Naive thymus-derived CD4-positive, alpha-beta T cell (primary cell): ENCODE measurements around the gene NR2C1. TPM values are rescaled to one million over a fixed set of nuclear protein-coding genes. Genes with fewer than 3 reads are reported as not detected.
A peak's percentile ranks its signal among the peaks of the same experiment; 100 is the strongest.
"Not testable (repeated sequence)": the region's sequence is repeated elsewhere in the genome, so short reads cannot be mapped to it uniquely, and the experiment has no call there.

ENCODE experiments used
- ATAC-seq: fragments of 150-1000 bp; cut with Tn5 transposase; 2 replicates; pipeline ENCODE4 v1.10.0; 2021; ENCODE audit warnings: mild to moderate bottlenecking, moderate library complexity
- CTCF ChIA-PET: fragments of 350-600 bp; sonication (Branson Sonifier 250); formaldehyde crosslinking; loops from one replicate; lab custom pipeline; 2021; ENCODE audit warnings: antibody characterized with exemption; lab: Charles Lee
- POLR2A ChIA-PET: fragments of 350-600 bp; sonication (Branson Sonifier 250); formaldehyde crosslinking; loops from one replicate; lab custom pipeline; 2021; ENCODE audit warnings: antibody characterized with exemption, inconsistent platforms; lab: Charles Lee
- DNase-seq, 9 donors: peaks; one replicate each; pipeline versions ENCODE4 v3.0.0 to v3.0.0-alpha.2; 2020 to 2022; ENCODE audit warnings: mixed read lengths in 1 of 9
- H3K27ac ChIP-seq: one replicate; pipeline ENCODE4 v1.7.0; 2013; ENCODE audit warnings: mild to moderate bottlenecking, low read depth, low read length, moderate library complexity
- H3K27me3 ChIP-seq, 2 donors: one replicate each; pipeline ENCODE4 v1.7.0; 2013; ENCODE audit warnings: low read length in 2 of 2, mild to moderate bottlenecking in 2 of 2, moderate library complexity in 2 of 2; ENCODE audit not compliant: control insufficient read depth in 2 of 2, insufficient read depth in 2 of 2
- H3K36me3 ChIP-seq, 3 experiments: 1 replicate in 2 of 3; 2 replicates in 1 of 3; pipeline ENCODE4 v1.7.0; 2013; ENCODE audit warnings: low read length in 3 of 3, mild to moderate bottlenecking in 3 of 3, moderate library complexity in 1 of 3; ENCODE audit not compliant: insufficient read depth in 3 of 3, control insufficient read depth in 2 of 3
- H3K4me1 ChIP-seq, 2 donors: one replicate each; pipeline ENCODE4 v1.7.0; 2013; ENCODE audit warnings: low read length in 2 of 2, mild to moderate bottlenecking in 2 of 2, moderate library complexity in 1 of 2; ENCODE audit not compliant: control insufficient read depth in 2 of 2, insufficient read depth in 2 of 2
- H3K4me3 ChIP-seq: 2 replicates; pipeline ENCODE4 v1.7.0; 2013; ENCODE audit warnings: mild to moderate bottlenecking, low read length
- H3K9me3 ChIP-seq, 3 experiments: 1 replicate in 2 of 3; 2 replicates in 1 of 3; pipeline ENCODE4 v1.7.0; 2013; ENCODE audit warnings: low read length in 3 of 3; ENCODE audit not compliant: control insufficient read depth in 2 of 3
- H3K27ac Mint-ChIP-seq, 9 donors: one replicate each; pipeline ENCODE4 v1.8.0; 2020 to 2022; ENCODE audit warnings: mixed read lengths in 9 of 9, mild to moderate bottlenecking in 8 of 9, moderate library complexity in 5 of 9, inconsistent platforms in 2 of 9
- H3K27me3 Mint-ChIP-seq, 5 donors: one replicate each; pipeline ENCODE4 v1.8.0; 2021 to 2022; ENCODE audit warnings: mixed read lengths in 5 of 5, mild to moderate bottlenecking in 1 of 5
- H3K36me3 Mint-ChIP-seq, 5 donors: one replicate each; pipeline ENCODE4 v1.8.0; 2020 to 2022; ENCODE audit warnings: mixed read lengths in 5 of 5, mild to moderate bottlenecking in 3 of 5, inconsistent platforms in 1 of 5
- H3K4me1 Mint-ChIP-seq, 7 donors: one replicate each; pipeline ENCODE4 v1.8.0; 2020 to 2022; ENCODE audit warnings: mixed read lengths in 7 of 7, mild to moderate bottlenecking in 3 of 7, inconsistent platforms in 1 of 7
- H3K4me3 Mint-ChIP-seq, 10 donors: one replicate each; pipeline ENCODE4 v1.8.0; 2020 to 2022; ENCODE audit warnings: mild to moderate bottlenecking in 10 of 10, mixed read lengths in 10 of 10, moderate library complexity in 6 of 10, inconsistent platforms in 2 of 10
- H3K9me3 Mint-ChIP-seq, 11 donors: one replicate each; pipeline ENCODE4 v1.8.0; 2020 to 2022; ENCODE audit warnings: mixed read lengths in 11 of 11, mild to moderate bottlenecking in 4 of 11, inconsistent platforms in 1 of 11, moderate library complexity in 1 of 11
- intact Hi-C, 2 donors: fragments of 100-400 bp; cut with micrococcal nuclease; formaldehyde crosslinking; loops; one replicate each; pipeline ENCODE4 v1.15.1; 2023
- polyA plus RNA-seq, 2 donors: library from polyadenylated mRNA; unstranded; fragments of 300-500 nt; fragmentation: Illumina TruSeq; gene quantifications; one replicate each; pipeline ENCODE4 v1.2.3, GENCODE V29; 2021
- total RNA-seq, 6 experiments: library from RNA in 5 of 6; stranded (reverse) in 5 of 6; gene quantifications; 1 replicate in 5 of 6; 2 replicates in 1 of 6; pipeline ENCODE4 v1.2.3 and lab custom pipeline; 2021 to 2026

NR2C1 gene
- total and polyA plus RNA-seq, 7 experiments from 2014 or later = 12.5 to 66.8 (median 40.1) TPM

GRCh38 chr12:94994312-94994711 lies 79.1 kb downstream of the NR2C1 start:
- no peak for ATAC-seq

DNA sequence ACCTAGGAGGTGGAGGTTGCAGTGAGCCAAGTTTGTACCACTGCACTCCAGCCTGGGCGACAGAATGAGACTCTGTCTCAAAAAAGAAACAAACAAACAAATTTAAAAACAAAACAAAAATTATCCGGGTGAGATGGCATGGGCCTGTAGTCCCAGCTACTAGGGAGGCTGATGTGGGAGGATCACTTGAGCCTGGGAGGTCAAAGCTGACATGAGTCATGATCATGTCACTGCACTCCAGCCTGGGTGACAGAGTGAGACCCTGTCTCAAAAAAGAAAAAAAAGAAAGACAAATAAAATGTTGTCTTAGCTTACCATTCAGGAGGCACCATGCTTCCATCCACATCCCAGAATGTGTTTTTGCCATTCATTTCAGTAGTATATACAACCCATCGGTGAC lies 79.6 kb downstream of the NR2C1 start:
- ATAC-seq, H3K27ac ChIP-seq, H3K9me3 ChIP-seq, H3K4me3 Mint-ChIP-seq, H3K27me3 ChIP-seq, H3K4me3 ChIP-seq, intact Hi-C loops, DNase-seq, H3K9me3 Mint-ChIP-seq, H3K27me3 Mint-ChIP-seq: not testable (repeated sequence)
- POLR2A ChIA-PET = interaction anchor here (0.6 kb wide), 1 partner anchor 9 kb away, joined by 3 read pairs; no protein-coding TSS in a partner anchor
- peak overlapping the region in 6 of 9 donors; percentile 11 to 52 (median 32) for H3K27ac Mint-ChIP-seq
- peaks cover 27 to 62% (median 51%) of the 10 kb centered on the region in 7 donors for H3K4me1 Mint-ChIP-seq
- H3K36me3 Mint-ChIP-seq = peaks cover 11 to 40% (median 28%) of the 10 kb centered on the region in 5 donors
- peaks cover 6 to 31% of the 10 kb centered on the region in 2 donors for H3K4me1 ChIP-seq
- H3K36me3 ChIP-seq = peaks cover 0 to 32% (median 4%) of the 10 kb centered on the region in 3 experiments
- CTCF ChIA-PET = interaction anchor here (0.6 kb wide), 2 partner anchors 538 to 647 kb away, joined by 3 read pairs; no protein-coding TSS in a partner anchor

More at GRCh38 chr12:94994312-94994711, 79.1 kb downstream of the NR2C1 start:
- intact Hi-C loops = no loop called here
- H3K4me3 Mint-ChIP-seq = no peak overlapping the region
- H3K4me1 Mint-ChIP-seq = peaks cover 27 to 62% (median 51%) of the 10 kb centered on the region in 7 donors
- no peak overlapping the region for H3K4me3 ChIP-seq
- H3K9me3 ChIP-seq = no peaks in the 10 kb centered on the region
- no peaks in the 10 kb centered on the region for H3K27me3 Mint-ChIP-seq
- H3K4me1 ChIP-seq = peaks cover 6 to 30% of the 10 kb centered on the region in 2 donors
- peak overlapping the region in 3 of 9 donors; percentile 11 to 52 (median 28) for H3K27ac Mint-ChIP-seq
- no peaks in the 10 kb centered on the region for H3K9me3 Mint-ChIP-seq
- CTCF ChIA-PET = interaction anchor here (0.6 kb wide), 2 partner anchors 537 to 647 kb away, joined by 3 read pairs; no protein-coding TSS in a partner anchor
- peaks cover 11 to 45% (median 30%) of the 10 kb centered on the region in 5 donors for H3K36me3 Mint-ChIP-seq
- no peaks in the 10 kb centered on the region for H3K27me3 ChIP-seq
- DNase-seq = no peak
- no peak overlapping the region for H3K27ac ChIP-seq
- peaks cover 0 to 32% (median 4%) of the 10 kb centered on the region in 3 experiments for H3K36me3 ChIP-seq
- POLR2A ChIA-PET = interaction anchor here (0.6 kb wide), 1 partner anchor 9 kb away, joined by 3 read pairs; no protein-coding TSS in a partner anchor

DNA sequence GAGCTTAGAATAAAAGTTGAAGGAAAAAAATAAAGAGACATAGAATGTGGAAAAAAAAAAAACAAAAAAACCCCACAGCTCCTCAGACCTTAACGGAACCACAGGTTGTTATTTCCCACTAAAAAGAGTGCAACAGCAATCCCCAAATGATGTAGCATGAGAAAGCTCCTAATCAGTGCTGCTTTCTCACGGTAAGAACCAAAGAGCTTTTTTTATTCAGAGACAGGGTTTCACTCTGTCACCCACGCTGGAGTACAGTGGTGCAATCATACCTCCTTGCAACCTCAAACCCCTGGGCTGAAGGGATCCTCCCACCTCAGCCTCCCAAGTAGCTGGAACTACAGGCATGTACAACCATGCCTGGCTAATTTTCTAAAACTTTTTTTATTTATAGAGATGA lies 83.2 kb downstream of the NR2C1 start:
- H3K9me3 ChIP-seq = no peaks in the 10 kb centered on the region
- intact Hi-C loops = no loop called here
- ATAC-seq = no peak
- H3K27ac ChIP-seq = peak overlapping the region; percentile 52
- ChIA-PET POLR2A (interaction anchor here (1.0 to 5.5 kb wide), 6 partner anchors 8 to 1521 kb away, joined by 3 to 52 read pairs (median 8); partner anchors contain the start of gene NDUFA12), CTCF (interaction anchor here (0.6 to 4.3 kb wide), 3 partner anchors 9 to 90 kb away, joined by 4 to 12 read pairs (median 4); no protein-coding TSS in a partner anchor)
- peak overlapping the region in 8 of 9 donors; percentile 82 to 99 (median 97) for H3K27ac Mint-ChIP-seq
- peaks cover 0 to 4% (median 0%) of the 10 kb centered on the region in 11 donors for H3K9me3 Mint-ChIP-seq
- H3K36me3 Mint-ChIP-seq = peaks cover 11 to 33% (median 22%) of the 10 kb centered on the region in 5 donors
- H3K4me1 ChIP-seq = peaks cover 25 to 45% of the 10 kb centered on the region in 2 donors
- no peaks in the 10 kb centered on the region for H3K27me3 ChIP-seq
- H3K27me3 Mint-ChIP-seq = no peaks in the 10 kb centered on the region
- peaks cover 0 to 24% (median 4%) of the 10 kb centered on the region in 3 experiments for H3K36me3 ChIP-seq
- no peak overlapping the region for H3K4me3 ChIP-seq
- H3K4me1 Mint-ChIP-seq = peaks cover 29 to 78% (median 67%) of the 10 kb centered on the region in 7 donors
- peak overlapping the region in 9 of 10 donors; percentile 48 to 82 (median 56) for H3K4me3 Mint-ChIP-seq
- DNase-seq = no peak

DNA sequence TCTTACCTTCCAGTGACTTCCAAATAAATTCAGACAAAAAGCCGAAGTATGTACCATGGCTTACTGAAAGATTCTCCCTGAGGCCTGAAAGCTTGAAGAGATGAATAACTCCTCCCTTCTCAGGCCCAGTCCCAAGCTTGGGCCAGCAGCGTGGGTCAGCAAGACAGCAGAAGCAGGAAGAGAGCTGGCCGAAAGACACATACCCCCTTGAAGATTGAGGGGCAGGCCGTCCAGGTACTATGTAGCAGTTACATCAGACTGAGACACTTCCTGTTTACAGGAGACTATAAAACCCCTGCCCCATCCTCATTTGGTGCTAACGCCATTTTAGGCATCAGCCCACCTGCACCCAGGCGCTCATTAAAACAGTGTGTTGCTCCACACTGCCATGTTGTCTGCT lies 84.9 kb downstream of the NR2C1 start:
- H3K36me3 Mint-ChIP-seq = peaks cover 11 to 33% (median 18%) of the 10 kb centered on the region in 5 donors
- no peaks in the 10 kb centered on the region for H3K27me3 ChIP-seq
- H3K36me3 ChIP-seq = peaks cover 0 to 13% (median 4%) of the 10 kb centered on the region in 3 experiments
- H3K27ac Mint-ChIP-seq = peak overlapping the region; percentile 62 to 99 (median 97)
- no peak overlapping the region for H3K4me3 ChIP-seq
- peak; percentile 64 for ATAC-seq
- DNase-seq = peak in 7 of 9 donors; percentile 36 to 69 (median 61)
- H3K27ac ChIP-seq = peak overlapping the region; percentile 52
- ChIA-PET CTCF (interaction anchor here (1.5 kb wide), 2 partner anchors 15 to 84 kb away, joined by 3 to 4 read pairs; partner anchors contain the start of gene NDUFA12), POLR2A (interaction anchor here (0.9 to 5.5 kb wide), 4 partner anchors 8 to 1577 kb away, joined by 3 to 52 read pairs (median 8); partner anchors contain the start of gene NDUFA12)
- H3K9me3 ChIP-seq = no peaks in the 10 kb centered on the region
- H3K27me3 Mint-ChIP-seq = no peaks in the 10 kb centered on the region
- peaks cover 25 to 55% of the 10 kb centered on the region in 2 donors for H3K4me1 ChIP-seq
- peak overlapping the region; percentile 52 to 84 (median 68) for H3K4me3 Mint-ChIP-seq
- H3K4me1 Mint-ChIP-seq = peaks cover 34 to 90% (median 71%) of the 10 kb centered on the region in 7 donors
- H3K9me3 Mint-ChIP-seq = peaks cover 0 to 4% (median 0%) of the 10 kb centered on the region in 11 donors
- intact Hi-C loops = loop anchor here (1.0 to 10.0 kb wide), 7 partner anchors 15 to 1516 kb away; partner anchors contain the start of genes METAP2 (in 1 of the 2) and NDUFA12 (in 1 of the 2)

GRCh38 chr12:94987801-94988200 lies 85.6 kb downstream of the NR2C1 start:
- Histone ChIP-seq H3K36me3 (peaks cover 0 to 9% (median 4%) of the 10 kb centered on the region in 3 experiments), H3K9me3 (no peaks in the 10 kb centered on the region), H3K4me3 (no peak overlapping the region), H3K4me1 (peaks cover 25 to 61% of the 10 kb centered on the region in 2 donors), H3K27ac (peak overlapping the region; percentile 52), H3K27me3 (no peaks in the 10 kb centered on the region)
- Mint-ChIP-seq H3K36me3 (peaks cover 16 to 33% (median 22%) of the 10 kb centered on the region in 5 donors), H3K4me1 (peaks cover 40 to 95% (median 77%) of the 10 kb centered on the region in 7 donors), H3K27ac (peak overlapping the region; percentile 50 to 99 (median 97)), H3K9me3 (peaks cover 0 to 4% (median 0%) of the 10 kb centered on the region in 11 donors), H3K27me3 (no peaks in the 10 kb centered on the region), H3K4me3 (peak overlapping the region; percentile 42 to 90 (median 64))
- POLR2A ChIA-PET = interaction anchor here (1.7 to 5.5 kb wide), 2 partner anchors 15 to 16 kb away, joined by 10 to 52 read pairs; partner anchors contain the start of gene NDUFA12
- DNase-seq (peak in 7 of 9 donors; percentile 58 to 75 (median 73)), ATAC-seq (peak; percentile 72)
- intact Hi-C loops = loop anchor here (1.0 to 10.0 kb wide), 9 partner anchors 16 to 1517 kb away; partner anchors contain the start of genes NDUFA12 (in 2 of the 2), FGD6 (in 1 of the 2), METAP2 (in 1 of the 2) and NR2C1 (in 1 of the 2)
- CTCF ChIA-PET = interaction anchor here (0.6 kb wide), 1 partner anchor 84 kb away, joined by 7 read pairs; no protein-coding TSS in a partner anchor
